Ascending aorta (tissue), 2 donors: Measurements from ENCODE around the gene HBE1. TPM values are rescaled to one million over a fixed set of nuclear protein-coding genes. Genes with fewer than 3 reads are reported as not detected.

Experiments
- DNase-seq, 2 donors: peaks; one replicate each; pipeline ENCODE4 v3.0.0-alpha.2; 2019; ENCODE audit warnings: low spot score in 2 of 2
- H3K27ac ChIP-seq, 2 donors: fragments of 200-600 bp; sonication (generic); one replicate each; pipeline ENCODE4 v1.5.1; 2016 to 2017; ENCODE audit warnings: mild to moderate bottlenecking in 1 of 2
- H3K27me3 ChIP-seq: fragments of 200-600 bp; sonication (generic); one replicate; pipeline ENCODE4 v1.5.1; 2017
- H3K36me3 ChIP-seq, 2 donors: fragments of 200-600 bp; sonication (generic); one replicate each; pipeline ENCODE4 v1.5.1; 2016
- H3K4me1 ChIP-seq, 2 donors: fragments of 200-600 bp; sonication (generic); one replicate each; pipeline ENCODE4 v1.5.1; 2016 to 2017; ENCODE audit warnings: mild to moderate bottlenecking in 1 of 2
- H3K4me3 ChIP-seq, 2 donors: fragments of 200-600 bp; sonication (generic); one replicate each; pipeline ENCODE4 v1.5.1; 2016 to 2017; ENCODE audit warnings: mild to moderate bottlenecking in 1 of 2
- H3K9me3 ChIP-seq, 2 donors: fragments of 200-600 bp; sonication (generic); one replicate each; pipeline ENCODE4 v1.5.1; 2016
- CTCF ChIP-seq, 3 experiments: fragments of 200-600 bp in 2 of 3; fragments of 450-650 bp in 1 of 3; sonication (generic) in 2 of 3; IDR thresholded peaks; one replicate each; pipeline ENCODE4 v1.5.1; 2016 to 2019; ENCODE audit warnings: antibody characterized with exemption in 3 of 3, mild to moderate bottlenecking in 1 of 3, moderate library complexity in 1 of 3
- intact Hi-C: fragments of 100-400 bp; cut with DNase I; formaldehyde crosslinking; loops from one replicate; pipeline ENCODE4 v1.15.1; 2023
- total RNA-seq: library from RNA; depleted of rRNA; stranded (reverse); fragments of >200 nt; gene quantifications from one replicate; pipeline ENCODE4 v1.1.0, GENCODE V29; 2016

Gene HBE1
- total RNA-seq, 1 donor from 2014 or later, result not detected

GRCh38 chr11:5293028-5293427, 23.3 kb upstream of the HBE1 start:
- no peaks in the 10 kb centered on the region for H3K36me3 ChIP-seq
- intact Hi-C loops, result no loop called here
- H3K9me3 ChIP-seq, result no peaks in the 10 kb centered on the region
- H3K27ac ChIP-seq, result no peak overlapping the region
- TF ChIP-seq CTCF (IDR thresholded peaks at IDR 0.05), result no peak
- no peaks in the 10 kb centered on the region for H3K4me1 ChIP-seq
- DNase-seq, result no peak
- no peaks in the 10 kb centered on the region for H3K27me3 ChIP-seq
- H3K4me3 ChIP-seq, result no peak overlapping the region

GRCh38 chr11:5291207-5291838, 21.6 kb upstream of the HBE1 start:
- H3K36me3 ChIP-seq, result no peaks in the 10 kb centered on the region
- TF ChIP-seq CTCF (IDR thresholded peaks at IDR 0.05), result no peak
- H3K27me3 ChIP-seq, result no peaks in the 10 kb centered on the region
- H3K9me3 ChIP-seq, result no peaks in the 10 kb centered on the region
- no peak overlapping the region for H3K4me3 ChIP-seq
- H3K4me1 ChIP-seq, result no peaks in the 10 kb centered on the region
- intact Hi-C loops, result no loop called here
- DNase-seq, result no peak
- H3K27ac ChIP-seq, result no peak overlapping the region

GRCh38 chr11:5290106-5290505, 20.4 kb upstream of the HBE1 start:
- Histone ChIP-seq H3K4me1 (no peaks in the 10 kb centered on the region), H3K27ac (no peak overlapping the region), H3K9me3 (no peaks in the 10 kb centered on the region), H3K27me3 (no peaks in the 10 kb centered on the region), H3K36me3 (no peaks in the 10 kb centered on the region), H3K4me3 (no peak overlapping the region)
- intact Hi-C loops, result no loop called here
- no peak for TF ChIP-seq CTCF (IDR thresholded peaks at IDR 0.05)
- no peak for DNase-seq

- intact Hi-C loops, result no loop called here
- H3K4me3 ChIP-seq, result no peak overlapping the region
These were observed 20.0 kb upstream of the HBE1 start for GRCh38 chr11:5289696-5290095.

GRCh38 chr11:5288906-5289550, 19.3 kb upstream of the HBE1 start:
- H3K4me1 ChIP-seq, result no peaks in the 10 kb centered on the region

More at GRCh38 chr11:5289696-5290095, 20.0 kb upstream of the HBE1 start:
- H3K4me1 ChIP-seq, result no peaks in the 10 kb centered on the region
- TF ChIP-seq CTCF (IDR thresholded peaks at IDR 0.05), result no peak
- H3K27ac ChIP-seq, result no peak overlapping the region
- no peak for DNase-seq
- H3K36me3 ChIP-seq, result no peaks in the 10 kb centered on the region
- no peaks in the 10 kb centered on the region for H3K27me3 ChIP-seq
- no peaks in the 10 kb centered on the region for H3K9me3 ChIP-seq

More at GRCh38 chr11:5288906-5289550, 19.3 kb upstream of the HBE1 start:
- H3K4me3 ChIP-seq, result no peak overlapping the region
- no peaks in the 10 kb centered on the region for H3K36me3 ChIP-seq
- H3K27ac ChIP-seq, result no peak overlapping the region
- TF ChIP-seq CTCF (IDR thresholded peaks at IDR 0.05), result no peak
- intact Hi-C loops, result no loop called here
- no peaks in the 10 kb centered on the region for H3K27me3 ChIP-seq
- DNase-seq, result no peak
- H3K9me3 ChIP-seq, result no peaks in the 10 kb centered on the region
